Ovary (tissue), 3 donors: ENCODE results near the gene UBE4A.

ENCODE experiments used
- CTCF ChIP-seq, 3 donors: fragments of 450-650 bp in 2 of 3; fragments of 200-600 bp in 1 of 3; IDR thresholded peaks; one replicate each; pipeline versions ENCODE4 v1.5.1 to v1.8.0; 2016 to 2022; ENCODE audit warnings: antibody characterized with exemption in 3 of 3, mild to moderate bottlenecking in 1 of 3
- EP300 ChIP-seq: sonication (generic); formaldehyde crosslinking; IDR thresholded peaks from one replicate; pipeline ENCODE4 v1.6.1; 2017; ENCODE audit warnings: antibody characterized with exemption
- donor health status: DM: no; HTN: no; CAD: no.

GRCh38 chr11:118320515-118320914, 38.9 kb upstream of the UBE4A start:
- TF ChIP-seq CTCF (IDR thresholded peaks at IDR 0.05), result no peak
- TF ChIP-seq EP300, result no peak
